HepG2 (cell line): ENCODE data around the gene ANTKMT. TPM values are rescaled to one million over a fixed set of nuclear protein-coding genes. Genes with fewer than 3 reads are reported as not detected.

Source experiments
- ATAD3A ChIP-seq: sonication (generic); formaldehyde crosslinking; IDR thresholded peaks from 2 replicates; pipeline ENCODE4 v1.4.0; 2020; ENCODE audit warnings: missing genetic modification reagents
- BRF2 ChIP-seq: sonication (generic); formaldehyde crosslinking; IDR thresholded peaks from 2 replicates; pipeline ENCODE4 v1.8.1; 2022; ENCODE audit warnings: mild to moderate bottlenecking, missing genetic modification reagents
- CENPX ChIP-seq: sonication (generic); formaldehyde crosslinking; IDR thresholded peaks from 2 replicates; pipeline ENCODE4 v1.9.0; 2021; ENCODE audit warnings: mild to moderate bottlenecking, missing genetic modification reagents, moderate library complexity
- GABPB1 ChIP-seq: IDR thresholded peaks from 2 replicates; pipeline ENCODE4 v1.6.1; 2016; ENCODE audit warnings: mild to moderate bottlenecking, missing genetic modification reagents, moderate library complexity, missing compliant biosample characterization
- MAFK ChIP-seq, 2 experiments: IDR thresholded peaks in 1 of 2; conservative IDR thresholded peaks in 1 of 2; 2 replicates each; pipeline ENCODE4 v1.6.1; 2011; ENCODE audit warnings: improper control_type of control experiment in 2 of 2, low read length in 2 of 2
- MAZ ChIP-seq, 2 experiments: sonication (generic) in 1 of 2; formaldehyde crosslinking in 1 of 2; IDR thresholded peaks; 2 replicates each; pipeline versions ENCODE4 v1.5.0 to v1.6.1; 2012 to 2020; ENCODE audit warnings: low read depth in 2 of 2, mild to moderate bottlenecking in 2 of 2, borderline replicate concordance in 1 of 2, improper control_type of control experiment in 1 of 2, low read length in 1 of 2, missing genetic modification reagents in 1 of 2, moderate library complexity in 1 of 2
- MEIS2 ChIP-seq: sonication (generic); formaldehyde crosslinking; IDR thresholded peaks from 2 replicates; pipeline ENCODE4 v1.9.0; 2021; ENCODE audit warnings: mild to moderate bottlenecking, missing genetic modification reagents
- PAXIP1 ChIP-seq: sonication (generic); formaldehyde crosslinking; conservative IDR thresholded peaks from 2 replicates; pipeline ENCODE4 v1.4.0; 2020; ENCODE audit warnings: mild to moderate bottlenecking, missing genetic modification reagents, moderate library complexity
- POLR2A ChIP-seq, 2 experiments: IDR thresholded peaks; 2 replicates each; pipeline ENCODE4 v1.6.1; 2011; ENCODE audit warnings: low read depth in 2 of 2, low read length in 2 of 2, mild to moderate bottlenecking in 1 of 2, moderate library complexity in 1 of 2; ENCODE audit not compliant: insufficient read depth in 1 of 2
- PRDM10 ChIP-seq: sonication (generic); formaldehyde crosslinking; IDR thresholded peaks from 2 replicates; pipeline ENCODE4 v1.4.0; 2020; ENCODE audit warnings: low read depth, missing genetic modification reagents
- PRMT3 ChIP-seq: sonication (generic); formaldehyde crosslinking; IDR thresholded peaks from 2 replicates; pipeline ENCODE4 v1.8.1; 2022; ENCODE audit warnings: low read depth, mild to moderate bottlenecking, moderate library complexity, missing genetic modification reagents, borderline replicate concordance
- RBFOX2 ChIP-seq: fragments of 200-400 bp; formaldehyde crosslinking; IDR thresholded peaks from 2 replicates; pipeline ENCODE4 v1.6.1; 2017; ENCODE audit warnings: low read depth, mild to moderate bottlenecking, low read length
- RCOR2 ChIP-seq: IDR thresholded peaks from 2 replicates; pipeline ENCODE4 v1.6.1; 2016; ENCODE audit warnings: missing biosample characterization, missing genetic modification reagents
- SIN3A ChIP-seq: IDR thresholded peaks from 2 replicates; pipeline ENCODE4 v1.6.1; 2011; ENCODE audit warnings: low read depth, mild to moderate bottlenecking, control low read depth, low read length, borderline replicate concordance
- SOX5 ChIP-seq: IDR thresholded peaks from 2 replicates; pipeline ENCODE4 v1.6.1; 2016; ENCODE audit warnings: borderline replicate concordance
- SYNCRIP ChIP-seq: fragments of 200-400 bp; formaldehyde crosslinking; IDR thresholded peaks from 2 replicates; pipeline ENCODE4 v1.6.1; 2018; ENCODE audit warnings: mild to moderate bottlenecking, low read depth, low read length; ENCODE audit not compliant: insufficient read depth
- ZC3H4 ChIP-seq: sonication (generic); formaldehyde crosslinking; IDR thresholded peaks from 2 replicates; pipeline ENCODE4 v1.4.0; 2020; ENCODE audit warnings: missing genetic modification reagents, borderline replicate concordance
- ZFX ChIP-seq: sonication (generic); formaldehyde crosslinking; IDR thresholded peaks from 2 replicates; pipeline ENCODE4 v1.4.0; 2020; ENCODE audit warnings: mild to moderate bottlenecking, low read depth, missing genetic modification reagents, moderate library complexity
- ZNF496 ChIP-seq: sonication (generic); formaldehyde crosslinking; IDR thresholded peaks from 2 replicates; pipeline ENCODE4 v1.8.1; 2023; ENCODE audit warnings: mild to moderate bottlenecking, moderate library complexity, missing genetic modification reagents; ENCODE audit not compliant: insufficient replicate concordance
- ZNF747 ChIP-seq: sonication (generic); formaldehyde crosslinking; IDR thresholded peaks from 2 replicates; pipeline ENCODE4 v1.8.1; 2023; ENCODE audit warnings: missing genetic modification reagents, mild to moderate bottlenecking, borderline replicate concordance
- ZSCAN30 ChIP-seq: sonication (generic); formaldehyde crosslinking; IDR thresholded peaks from 2 replicates; pipeline ENCODE4 v1.5.0; 2020; ENCODE audit warnings: mild to moderate bottlenecking, missing genetic modification reagents
- polyA plus RNA-seq, 8 experiments: library from polyadenylated mRNA; depleted of rRNA in 3 of 8; stranded (reverse) in 7 of 8; unstranded in 1 of 8; fragments of >200 nt; fragmentation: Illumina TruSeq in 4 of 8; extraction: Trizol in 4 of 8; gene quantifications; 2 replicates each; pipeline versions ENCODE4 v1.2.1 to v1.2.3, GENCODE V29; 2011 to 2016; ENCODE audit warnings: low read depth in 4 of 8, missing spikeins in 1 of 8, mixed read lengths in 1 of 8; ENCODE audit not compliant: insufficient read depth in 1 of 8
- total RNA-seq, 5 experiments: library from RNA; depleted of rRNA; stranded (reverse); fragments of >200 nt; fragmentation: Illumina TruSeq; extraction: Trizol; gene quantifications; 2 replicates each; pipeline ENCODE4 v1.2.3, GENCODE V29; 2016; ENCODE audit warnings: low read depth in 1 of 5

The ANTKMT gene
- total and polyA plus RNA-seq, 2 of the 13 experiments (the other 11 are each of a cell fraction or from before 2014, with no cell fraction given) = 7.5 to 47.8 TPM

- TF ChIP-seq PRDM10 (no peak), ZFX (no peak), ZNF747 (no peak), GABPB1 (peak; percentile 12; the same call in 1 of the 2 replicates), ATAD3A (CRISPR knock-in tag) (no peak), CENPX (CRISPR knock-in tag) (no peak), PRMT3 (CRISPR knock-in tag) (no peak), SYNCRIP (no peak), SOX5 (CRISPR knock-in tag) (no peak), MEIS2 (CRISPR knock-in tag) (no peak), RBFOX2 (peak; percentile 50), ZNF496 (CRISPR knock-in tag) (no peak), ZSCAN30 (CRISPR knock-in tag) (no peak), MAFK (conservative IDR thresholded peaks at IDR 0.05 in 1 of 2, IDR thresholded peaks at IDR 0.05 in 1 of 2; ENCODE audit: low read length in 2 of 2) (no peak), BRF2 (no peak), POLR2A (IDR thresholded peaks at IDR 0.05; ENCODE audit: insufficient read depth in 1 of 2, low read depth in 2 of 2, low read length in 2 of 2) (peak in 1 of 2 experiments; percentile 30; a peak in 1 of 4 replicates), SIN3A (no peak), RCOR2 (CRISPR knock-in tag) (no peak), ZC3H4 (CRISPR knock-in tag) (no peak), PAXIP1 (CRISPR knock-in tag) (no peak), MAZ (IDR thresholded peaks at IDR 0.05; ENCODE audit: borderline replicate concordance, low read depth, low read length) (no peak), MAZ (CRISPR knock-in tag; IDR thresholded peaks at IDR 0.05; ENCODE audit: low read depth) (no peak)
Observed at GRCh38 chr16:724188-725040, 3.5 kb downstream of the ANTKMT start (continued).
